ENCODE results near the gene NINJ1.

The NINJ1 gene

DNA sequence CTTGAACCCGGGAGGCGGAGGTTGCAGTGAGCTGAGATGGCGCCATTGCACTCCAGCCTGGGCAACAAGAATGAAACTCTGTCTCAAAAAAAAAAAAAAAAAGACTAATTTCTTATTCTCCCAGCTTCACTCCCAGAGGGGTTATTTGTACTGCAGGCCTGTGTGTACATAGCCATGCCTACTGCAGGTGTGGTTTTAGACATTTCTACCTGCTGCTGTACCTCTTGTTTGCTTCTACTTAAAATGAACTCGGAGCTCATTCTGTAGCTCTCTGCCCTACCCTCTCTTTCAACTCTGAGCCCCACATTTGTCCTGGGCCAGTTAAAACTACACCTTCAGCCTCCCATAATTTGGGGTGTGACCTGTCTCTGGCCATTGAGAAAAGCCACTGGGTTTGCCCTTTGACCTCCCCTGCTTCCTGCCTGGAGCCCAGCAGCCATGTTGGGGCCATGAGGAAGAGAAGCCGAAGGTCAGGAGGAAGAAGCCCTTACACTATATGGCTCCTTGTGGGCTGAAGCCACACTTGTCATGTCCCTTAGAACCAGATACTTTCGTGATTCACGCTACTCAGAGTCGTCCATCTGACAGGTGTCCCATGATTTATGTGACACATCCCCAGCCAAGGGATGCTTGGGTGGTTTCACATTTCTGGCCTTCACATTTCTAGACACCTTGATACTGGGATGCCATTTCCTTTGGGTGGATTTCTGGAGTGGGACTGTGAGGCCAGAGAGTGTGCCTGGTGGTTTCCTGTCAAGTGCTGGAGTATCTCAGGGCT is 47.4 kb downstream of the NINJ1 start:
- DNase-seq = peak; percentile 0

GRCh38 chr9:93085676-93086075 is 48.4 kb downstream of the NINJ1 start:
- DNase-seq = peak; percentile 0

- no peak for DNase-seq
Measured at GRCh38 chr9:93084471-93084881, 49.6 kb downstream of the NINJ1 start.

- peak; percentile 69 for DNase-seq
Measured at GRCh38 chr9:93083592-93084470, 50.2 kb downstream of the NINJ1 start.

- DNase-seq = no peak
Measured at GRCh38 chr9:93082841-93083411, 51.1 kb downstream of the NINJ1 start.

GRCh38 chr9:93081931-93082330 is 52.1 kb downstream of the NINJ1 start:
- no peak for DNase-seq

GRCh38 chr9:93081081-93081529 is 52.9 kb downstream of the NINJ1 start:
- DNase-seq = no peak

DNA sequence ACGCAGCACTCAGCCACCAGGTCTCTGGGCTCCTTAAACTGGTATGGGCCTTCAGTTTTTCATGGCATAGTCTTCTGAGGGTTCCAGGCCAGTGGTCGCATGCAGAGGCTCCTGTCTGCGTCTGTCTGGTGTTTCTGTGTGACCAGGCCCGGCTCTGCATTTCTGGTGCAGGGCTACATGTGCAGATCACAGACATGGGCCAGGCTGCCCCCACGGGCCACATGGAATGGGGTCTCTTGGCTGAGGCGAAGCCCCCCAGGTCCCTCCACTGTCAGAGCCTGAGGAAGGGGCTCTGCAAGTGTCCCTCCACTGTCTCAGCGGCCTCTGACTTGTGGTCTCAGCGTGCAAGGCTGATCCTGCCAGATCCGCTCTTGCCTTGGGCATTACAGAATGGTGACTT is 53.6 kb downstream of the NINJ1 start:
- peak; percentile 1 for DNase-seq

DNA sequence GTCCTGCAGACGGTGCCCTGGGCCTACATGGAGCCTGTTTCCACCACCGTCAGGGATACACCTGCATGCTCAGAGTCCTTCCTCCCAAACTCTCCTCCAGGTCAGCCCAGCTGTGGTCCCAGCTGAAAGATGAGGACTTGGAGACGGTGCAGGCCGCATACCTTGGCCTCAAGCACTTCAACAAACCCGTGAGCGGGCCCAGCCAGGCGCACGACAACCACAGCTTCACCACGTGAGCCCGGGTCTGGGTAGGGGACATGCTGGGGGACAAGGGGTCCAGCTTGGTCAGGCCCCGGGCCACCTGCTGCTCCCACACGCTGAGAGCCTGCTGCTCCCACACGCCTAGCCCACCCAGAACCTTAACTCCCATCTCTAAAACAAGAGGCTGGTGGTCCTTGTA is 54.7 kb downstream of the NINJ1 start:
- DNase-seq = no peak

GRCh38 chr9:93077811-93078210 is 56.2 kb downstream of the NINJ1 start:
- DNase-seq = no peak

- DNase-seq = no peak
Measured at GRCh38 chr9:93077367-93077766, 56.7 kb downstream of the NINJ1 start.

GRCh38 chr9:93076792-93077128 is 57.3 kb downstream of the NINJ1 start:
- DNase-seq = no peak

GRCh38 chr9:93076101-93076791 is 57.8 kb downstream of the NINJ1 start:
- no peak for DNase-seq

DNA sequence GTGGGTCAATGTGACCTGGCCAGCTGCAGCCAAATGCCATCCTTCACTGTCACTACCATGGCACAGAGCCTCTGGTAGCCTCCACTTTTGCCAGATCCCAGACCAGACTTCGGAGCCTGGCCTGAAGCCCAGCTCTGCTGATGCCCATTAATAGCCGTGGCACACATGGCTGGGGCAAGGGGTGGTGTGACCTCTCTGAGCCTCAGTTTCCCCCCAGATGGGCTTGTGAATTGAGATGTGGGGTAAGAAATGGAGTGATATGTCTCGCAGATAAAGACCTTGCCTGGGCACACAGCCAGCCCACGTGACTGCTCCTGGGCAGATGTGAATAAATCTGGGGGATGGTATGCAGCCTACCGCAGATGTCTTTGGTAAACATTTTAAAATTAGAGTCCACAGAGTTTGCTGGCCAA is 61.7 kb downstream of the NINJ1 start:
- no peak for DNase-seq
